GM12878 (cell line): ENCODE measurements around the gene FAM187B. TPM values are rescaled to one million over a fixed set of nuclear protein-coding genes. Genes with fewer than 3 reads are reported as not detected.

Experiments used
- BHLHE40 ChIP-seq, 2 experiments: fragments of 450-650 bp in 1 of 2; IDR thresholded peaks; 2 replicates each; pipeline ENCODE4 v1.6.1; 2011 to 2017; ENCODE audit warnings: low read depth in 2 of 2, borderline replicate concordance in 1 of 2, improper control_type of control experiment in 1 of 2, low read length in 1 of 2, mild to moderate bottlenecking in 1 of 2
- CHD4 ChIP-seq: fragments of 200-600 bp; sonication (generic); IDR thresholded peaks from 2 replicates; pipeline ENCODE4 v1.6.1; 2016; ENCODE audit warnings: mild to moderate bottlenecking
- E2F4 ChIP-seq: IDR thresholded peaks from 2 replicates; pipeline ENCODE4 v1.6.1; 2012; ENCODE audit warnings: low read depth, low read length, improper control_type of control experiment
- ELK1 ChIP-seq: IDR thresholded peaks from 2 replicates; pipeline ENCODE4 v1.6.1; 2012; ENCODE audit warnings: low read depth, low read length, improper control_type of control experiment
- FOS ChIP-seq: IDR thresholded peaks from 3 replicates; pipeline ENCODE4 v1.6.1; 2011; ENCODE audit warnings: borderline replicate concordance; ENCODE audit not compliant: insufficient read length; ENCODE audit errors: extremely low read depth
- FOXM1 ChIP-seq: IDR thresholded peaks from 2 replicates; pipeline ENCODE4 v1.6.1; 2012; ENCODE audit warnings: low read depth, mild to moderate bottlenecking, inconsistent platforms, low read length, moderate library complexity
- HSF1 ChIP-seq: fragments of 150-350 bp; IDR thresholded peaks from 2 replicates; pipeline ENCODE4 v1.6.1; 2014; ENCODE audit warnings: mild to moderate bottlenecking, low read depth, low read length
- IRF5 ChIP-seq: fragments of 450-650 bp; IDR thresholded peaks from 2 replicates; pipeline ENCODE4 v1.6.1; 2017; ENCODE audit warnings: borderline replicate concordance
- PKNOX1 ChIP-seq: fragments of 450-650 bp; IDR thresholded peaks from 2 replicates; pipeline ENCODE4 v1.6.1; 2016; ENCODE audit warnings: mild to moderate bottlenecking
- TCF12 ChIP-seq: IDR thresholded peaks from 2 replicates; pipeline ENCODE4 v1.6.1; 2011; ENCODE audit warnings: low read depth, mild to moderate bottlenecking, low read length
- WRNIP1 ChIP-seq: IDR thresholded peaks from 2 replicates; pipeline ENCODE4 v1.6.1; 2011; ENCODE audit warnings: low read depth, low read length, improper control_type of control experiment, borderline replicate concordance
- polyA plus RNA-seq, 11 experiments: library from polyadenylated mRNA; depleted of rRNA in 4 of 11; unstranded in 6 of 11; stranded (reverse) in 5 of 11; fragments of >200 nt; fragmentation: Nextera tagmentation in 4 of 11; fragmentation: Illumina TruSeq in 1 of 11; extraction: Ambion mirVana in 4 of 11; extraction: Trizol in 1 of 11; gene quantifications; 1 replicate in 1 of 11; 2 replicates in 10 of 11; pipeline versions ENCODE4 v1.2.1 to v1.2.3, GENCODE V29; 2011 to 2016; ENCODE audit warnings: inconsistent platforms in 2 of 11, missing spikeins in 2 of 11, low read depth in 1 of 11
- total RNA-seq, 4 experiments: library from RNA; depleted of rRNA in 3 of 4; stranded (reverse); fragments of >200 nt in 3 of 4; fragmentation: Illumina TruSeq in 1 of 4; extraction: Trizol in 1 of 4; gene quantifications; 2 replicates each; pipeline versions ENCODE4 v1.2.1 to v1.2.3, GENCODE V29; 2013 to 2021

Gene FAM187B
- total and polyA plus RNA-seq, 10 of the 15 experiments (the other 5 are each of a cell fraction or from before 2014, with no cell fraction given) = 0.05 TPM; not detected in 9

GRCh38 chr19:35267818-35268535, 39.4 kb upstream of the FAM187B start (continued):
- no peak for TF ChIP-seq IRF5
- no peak for TF ChIP-seq FOXM1
- no peak for TF ChIP-seq HSF1
- no peak for TF ChIP-seq TCF12
- no peak for TF ChIP-seq FOS
- TF ChIP-seq BHLHE40 (IDR thresholded peaks at IDR 0.05; ENCODE audit: borderline replicate concordance in 1 of 2, low read depth in 2 of 2, low read length in 1 of 2) = peak; percentile 13 to 82; a peak in 2 of 4 replicates
- no peak for TF ChIP-seq CHD4
- no peak for TF ChIP-seq PKNOX1
- TF ChIP-seq WRNIP1 = no peak
- TF ChIP-seq E2F4 = no peak
- TF ChIP-seq ELK1 = no peak
- TF ChIP-seq, all 136 proteins: peak for 17
